A549 (cell line): ENCODE data around the gene VSTM2B. TPM values are rescaled to one million over a fixed set of nuclear protein-coding genes. Genes with fewer than 3 reads are reported as not detected.
A peak's percentile ranks its signal among the peaks of the same experiment; 100 is the strongest.

ENCODE experiments used
- ATAC-seq, 2 experiments: fragments of 200-7000 bp in 1 of 2; fragments of >200 bp in 1 of 2; cut with Nextera tagmentation in 1 of 2; cut with Tn5 transposase in 1 of 2; 3 replicates each; pipeline versions ENCODE4 v1.8.0 to v1.9.1; 2018 to 2020; ENCODE audit warnings: mild to moderate bottlenecking in 1 of 2, moderate library complexity in 1 of 2
- CTCF ChIA-PET: fragments of 300-600 bp; sonication (Branson Sonifier 250); formaldehyde crosslinking; extraction: SDS; loops from one replicate; lab custom pipeline; 2021; ENCODE audit warnings: antibody characterized with exemption, inconsistent platforms; lab: Yijun Ruan, JAX
- POLR2A ChIA-PET: fragments of 350-600 bp; formaldehyde crosslinking; extraction: SDS; loops from one replicate; lab custom pipeline; 2021; ENCODE audit warnings: antibody characterized with exemption, inconsistent platforms; lab: Yijun Ruan, JAX
- DNase-seq, 2 experiments: peaks; one replicate each; pipeline versions ENCODE4 v3.0.0 to v3.0.0-alpha.2; 2011 to 2016; ENCODE audit warnings: low read depth in 1 of 2, low spot score in 1 of 2
- FAIRE-seq: peaks from 2 replicates; lab custom pipeline; 2011; peaks lifted over from hg19 to GRCh38; lab: Jason Lieb, UNC
- H3K27ac ChIP-seq, 2 experiments: fragments of >200 bp; sonication (Bioruptor Twin); formaldehyde crosslinking; 3 replicates each; pipeline ENCODE4 v1.5.1; 2016 to 2017
- H3K4me1 ChIP-seq: fragments of >200 bp; sonication (Bioruptor Twin); formaldehyde crosslinking; 3 replicates; pipeline ENCODE4 v1.6.1; 2016
- H3K4me2 ChIP-seq: fragments of >200 bp; sonication (Bioruptor Twin); formaldehyde crosslinking; 3 replicates; pipeline ENCODE4 v1.6.1; 2016
- H3K4me3 ChIP-seq: fragments of >200 bp; sonication (Bioruptor Twin); formaldehyde crosslinking; 3 replicates; pipeline ENCODE4 v1.5.1; 2016
- H3K9me3 ChIP-seq: fragments of >200 bp; sonication (Bioruptor Twin); formaldehyde crosslinking; 3 replicates; pipeline ENCODE4 v1.6.1; 2016
- BHLHE40 ChIP-seq: IDR thresholded peaks from 2 replicates; pipeline ENCODE4 v1.6.1; 2012; ENCODE audit warnings: low read depth, low read length, inconsistent platforms
- CEBPB ChIP-seq, 2 experiments: fragments of >200 bp in 1 of 2; sonication (Bioruptor Twin) in 1 of 2; formaldehyde crosslinking in 1 of 2; IDR thresholded peaks; 2 replicates each; pipeline ENCODE4 v1.6.1; 2012 to 2016
- CHD2 ChIP-seq: fragments of 150-350 bp; IDR thresholded peaks from 2 replicates; pipeline ENCODE4 v1.6.1; 2014; ENCODE audit warnings: low read length; ENCODE audit not compliant: partially characterized antibody
- CHD4 ChIP-seq: fragments of 200-600 bp; sonication (generic); IDR thresholded peaks from 2 replicates; pipeline ENCODE4 v1.6.1; 2016; ENCODE audit warnings: antibody characterized with exemption, mild to moderate bottlenecking, borderline replicate concordance
- HEYL ChIP-seq: fragments of 250-450 bp; sonication (Bioruptor Pico); IDR thresholded peaks from 2 replicates; pipeline ENCODE4 v1.8.0; 2021; ENCODE audit warnings: mild to moderate bottlenecking, moderate library complexity
- MYC ChIP-seq: IDR thresholded peaks from 2 replicates; pipeline ENCODE4 v1.6.1; 2012; ENCODE audit warnings: mild to moderate bottlenecking, inconsistent platforms, low read length, improper control_type of control experiment, borderline replicate concordance
- NPAS2 ChIP-seq: fragments of 250-450 bp; sonication (Bioruptor Pico); IDR thresholded peaks from 2 replicates; pipeline ENCODE4 v1.8.0; 2022; ENCODE audit warnings: mild to moderate bottlenecking, moderate library complexity, borderline replicate concordance
- POLR2AphosphoS2 ChIP-seq: conservative IDR thresholded peaks from 2 replicates; pipeline ENCODE4 v1.6.1; 2012; ENCODE audit warnings: low read length, improper control_type of control experiment, inconsistent platforms
- RAD21 ChIP-seq, 2 experiments: fragments of >200 bp in 1 of 2; sonication (Bioruptor Twin) in 1 of 2; formaldehyde crosslinking in 1 of 2; IDR thresholded peaks in 1 of 2; conservative IDR thresholded peaks in 1 of 2; 2 replicates in 1 of 2; 3 replicates in 1 of 2; pipeline ENCODE4 v1.6.1; 2012 to 2018; ENCODE audit warnings: inconsistent platforms in 1 of 2
- RARB ChIP-seq: fragments of 250-450 bp; sonication (Bioruptor Pico); IDR thresholded peaks from 2 replicates; pipeline ENCODE4 v1.8.0; 2021; ENCODE audit warnings: mild to moderate bottlenecking, moderate library complexity
- SMC3 ChIP-seq: fragments of >200 bp; sonication (Bioruptor Twin); formaldehyde crosslinking; IDR thresholded peaks from 3 replicates; pipeline ENCODE4 v1.6.1; 2018; ENCODE audit warnings: inconsistent platforms
- ZFP36 ChIP-seq: fragments of 450-650 bp; IDR thresholded peaks from 2 replicates; pipeline ENCODE4 v1.6.1; 2014; ENCODE audit warnings: borderline replicate concordance; ENCODE audit not compliant: partially characterized antibody
- WGBS: methylation state at CpG from one replicate; pipeline ENCODE4 v1.1.6; 2017; ENCODE audit errors: missing lambda C conversion rate; 5-methylcytosine and 5-hydroxymethylcytosine counted together
- polyA plus RNA-seq, 4 experiments: library from polyadenylated mRNA; depleted of rRNA in 3 of 4; stranded (reverse); fragments of >200 nt; fragmentation: RNase III in 1 of 4; extraction: RNeasy Plus Mini Kit Qiagen cat#74134 plus additional on column Dnase treatment in 1 of 4; gene quantifications; 2 replicates in 3 of 4; 3 replicates in 1 of 4; pipeline ENCODE4 v1.2.3, GENCODE V29; 2011 to 2017
- TF ChIP-seq, protein P1 (sequence below): fragments of 450-650 bp; IDR thresholded peaks from 2 replicates; pipeline ENCODE4 v1.6.1; 2014; ENCODE audit warnings: antibody characterized with exemption
- TF ChIP-seq, protein P2 (sequence below): fragments of 250-450 bp; sonication (Bioruptor Pico); IDR thresholded peaks from 2 replicates; pipeline ENCODE4 v1.5.0; 2020; ENCODE audit warnings: low read depth, mild to moderate bottlenecking, moderate library complexity
- TF ChIP-seq, protein P3 (sequence below): IDR thresholded peaks from 2 replicates; pipeline ENCODE4 v1.6.1; 2012
- TF ChIP-seq, protein P4 (sequence below): fragments of >200 bp; sonication (Bioruptor Twin); formaldehyde crosslinking; IDR thresholded peaks from 3 replicates; pipeline ENCODE4 v1.5.1; 2016
- TF ChIP-seq, protein P5 (sequence below): fragments of 250-450 bp; sonication (Bioruptor Pico); IDR thresholded peaks from 2 replicates; pipeline ENCODE4 v1.5.0; 2021; ENCODE audit warnings: mild to moderate bottlenecking, moderate library complexity, borderline replicate concordance

The VSTM2B gene
- polyA plus RNA-seq, 2 of the 4 experiments (the other 2 are of a cell fraction) = not detected

DNA sequence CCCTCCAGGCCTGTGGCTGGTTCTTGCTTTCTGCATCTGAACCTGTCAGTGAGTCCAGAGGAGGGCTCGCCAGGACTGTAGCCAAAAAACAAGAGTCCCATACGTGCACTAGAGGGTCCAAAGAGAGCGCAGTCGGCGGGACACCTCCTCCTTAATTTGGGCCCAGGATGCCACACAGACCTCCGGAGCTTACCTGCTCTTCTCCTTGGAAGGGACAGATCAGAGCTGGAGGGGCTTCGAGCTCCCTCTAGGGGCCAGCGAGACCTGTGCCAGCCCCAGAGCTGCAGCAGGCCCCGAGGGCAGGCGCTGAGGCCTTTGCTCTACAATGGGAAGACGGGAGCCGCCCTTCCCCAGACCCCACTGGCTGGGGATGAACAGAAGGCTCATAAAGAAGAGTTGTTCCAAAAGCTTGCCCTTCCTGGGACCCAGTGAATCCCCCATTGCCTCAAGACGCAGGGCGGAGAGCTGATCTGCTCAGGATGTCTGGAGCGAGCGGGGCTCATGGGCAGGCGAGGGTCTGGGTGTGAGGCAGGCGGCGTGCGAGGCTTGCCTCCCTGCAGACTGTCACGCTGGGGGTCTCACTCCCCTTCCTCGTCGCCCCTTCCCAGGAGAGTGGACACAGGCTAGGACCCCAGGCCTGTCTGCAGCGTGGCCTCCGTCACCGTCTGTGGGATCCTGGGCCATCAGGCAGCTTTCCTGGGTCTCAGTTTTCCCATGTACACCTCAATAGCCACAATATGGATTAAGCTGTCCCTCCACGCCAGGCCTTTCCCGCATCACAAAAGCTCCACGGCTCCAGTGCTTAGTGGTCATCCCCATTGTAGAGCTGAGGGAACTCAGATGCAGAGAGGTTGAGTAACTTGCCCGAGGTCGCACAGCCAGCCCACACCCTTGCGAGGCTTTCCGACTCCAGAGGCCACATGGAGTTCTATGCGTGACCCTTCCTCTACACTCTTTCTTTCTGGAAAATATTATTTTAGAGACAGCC is 46.9 kb upstream of the VSTM2B start:
- TF ChIP-seq, protein P1, sequence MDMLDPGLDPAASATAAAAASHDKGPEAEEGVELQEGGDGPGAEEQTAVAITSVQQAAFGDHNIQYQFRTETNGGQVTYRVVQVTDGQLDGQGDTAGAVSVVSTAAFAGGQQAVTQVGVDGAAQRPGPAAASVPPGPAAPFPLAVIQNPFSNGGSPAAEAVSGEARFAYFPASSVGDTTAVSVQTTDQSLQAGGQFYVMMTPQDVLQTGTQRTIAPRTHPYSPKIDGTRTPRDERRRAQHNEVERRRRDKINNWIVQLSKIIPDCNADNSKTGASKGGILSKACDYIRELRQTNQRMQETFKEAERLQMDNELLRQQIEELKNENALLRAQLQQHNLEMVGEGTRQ = no peak
- TF ChIP-seq NPAS2 = no peak
- no peak for TF ChIP-seq MYC
- TF ChIP-seq, protein P2, sequence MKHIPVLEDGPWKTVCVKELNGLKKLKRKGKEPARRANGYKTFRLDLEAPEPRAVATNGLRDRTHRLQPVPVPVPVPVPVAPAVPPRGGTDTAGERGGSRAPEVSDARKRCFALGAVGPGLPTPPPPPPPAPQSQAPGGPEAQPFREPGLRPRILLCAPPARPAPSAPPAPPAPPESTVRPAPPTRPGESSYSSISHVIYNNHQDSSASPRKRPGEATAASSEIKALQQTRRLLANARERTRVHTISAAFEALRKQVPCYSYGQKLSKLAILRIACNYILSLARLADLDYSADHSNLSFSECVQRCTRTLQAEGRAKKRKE (CRISPR knock-in tag) = no peak
- TF ChIP-seq CHD2 = no peak
- no peak for TF ChIP-seq HEYL (CRISPR knock-in tag)
- TF ChIP-seq ZFP36 = no peak
- TF ChIP-seq, protein P3, sequence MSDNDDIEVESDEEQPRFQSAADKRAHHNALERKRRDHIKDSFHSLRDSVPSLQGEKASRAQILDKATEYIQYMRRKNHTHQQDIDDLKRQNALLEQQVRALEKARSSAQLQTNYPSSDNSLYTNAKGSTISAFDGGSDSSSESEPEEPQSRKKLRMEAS = no peak
- TF ChIP-seq BHLHE40 = no peak
- TF ChIP-seq CHD4 = no peak
- TF ChIP-seq RAD21 (conservative IDR thresholded peaks at IDR 0.05 in 1 of 2, IDR thresholded peaks at IDR 0.05 in 1 of 2) = peak; percentile 38 to 55; a peak in 3 of 5 replicates
- TF ChIP-seq, protein P4, sequence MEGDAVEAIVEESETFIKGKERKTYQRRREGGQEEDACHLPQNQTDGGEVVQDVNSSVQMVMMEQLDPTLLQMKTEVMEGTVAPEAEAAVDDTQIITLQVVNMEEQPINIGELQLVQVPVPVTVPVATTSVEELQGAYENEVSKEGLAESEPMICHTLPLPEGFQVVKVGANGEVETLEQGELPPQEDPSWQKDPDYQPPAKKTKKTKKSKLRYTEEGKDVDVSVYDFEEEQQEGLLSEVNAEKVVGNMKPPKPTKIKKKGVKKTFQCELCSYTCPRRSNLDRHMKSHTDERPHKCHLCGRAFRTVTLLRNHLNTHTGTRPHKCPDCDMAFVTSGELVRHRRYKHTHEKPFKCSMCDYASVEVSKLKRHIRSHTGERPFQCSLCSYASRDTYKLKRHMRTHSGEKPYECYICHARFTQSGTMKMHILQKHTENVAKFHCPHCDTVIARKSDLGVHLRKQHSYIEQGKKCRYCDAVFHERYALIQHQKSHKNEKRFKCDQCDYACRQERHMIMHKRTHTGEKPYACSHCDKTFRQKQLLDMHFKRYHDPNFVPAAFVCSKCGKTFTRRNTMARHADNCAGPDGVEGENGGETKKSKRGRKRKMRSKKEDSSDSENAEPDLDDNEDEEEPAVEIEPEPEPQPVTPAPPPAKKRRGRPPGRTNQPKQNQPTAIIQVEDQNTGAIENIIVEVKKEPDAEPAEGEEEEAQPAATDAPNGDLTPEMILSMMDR = peak; percentile 40
- TF ChIP-seq, protein P5, sequence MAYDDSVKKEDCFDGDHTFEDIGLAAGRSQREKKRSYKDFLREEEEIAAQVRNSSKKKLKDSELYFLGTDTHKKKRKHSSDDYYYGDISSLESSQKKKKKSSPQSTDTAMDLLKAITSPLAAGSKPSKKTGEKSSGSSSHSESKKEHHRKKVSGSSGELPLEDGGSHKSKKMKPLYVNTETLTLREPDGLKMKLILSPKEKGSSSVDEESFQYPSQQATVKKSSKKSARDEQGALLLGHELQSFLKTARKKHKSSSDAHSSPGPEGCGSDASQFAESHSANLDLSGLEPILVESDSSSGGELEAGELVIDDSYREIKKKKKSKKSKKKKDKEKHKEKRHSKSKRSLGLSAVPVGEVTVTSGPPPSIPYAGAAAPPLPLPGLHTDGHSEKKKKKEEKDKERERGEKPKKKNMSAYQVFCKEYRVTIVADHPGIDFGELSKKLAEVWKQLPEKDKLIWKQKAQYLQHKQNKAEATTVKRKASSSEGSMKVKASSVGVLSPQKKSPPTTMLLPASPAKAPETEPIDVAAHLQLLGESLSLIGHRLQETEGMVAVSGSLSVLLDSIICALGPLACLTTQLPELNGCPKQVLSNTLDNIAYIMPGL (CRISPR knock-in tag) = no peak
- TF ChIP-seq CEBPB (IDR thresholded peaks at IDR 0.05) = no peak
- TF ChIP-seq RARB (CRISPR knock-in tag) = no peak
- no peak for TF ChIP-seq SMC3
- ChIA-PET POLR2A (no interaction called here), CTCF (interaction anchor here (0.7 to 2.6 kb wide), 9 partner anchors 9 to 726 kb away, joined by 3 to 15 read pairs (median 3); no protein-coding TSS in a partner anchor)
- no peak overlapping the region for H3K4me2 ChIP-seq
- peak; percentile 78 to 96 for ATAC-seq
- whole genome bisulfite sequencing = 30% methylated on average over 34 of the region's 34 CpGs
- H3K4me1 ChIP-seq = no peaks in the 10 kb centered on the region
- H3K4me3 ChIP-seq = no peak overlapping the region
- FAIRE-seq = no peak
- DNase-seq = peak; percentile 50 to 55
- peaks cover 6% of the 10 kb centered on the region; the same call in 2 of the 3 replicates for H3K9me3 ChIP-seq
- H3K27ac ChIP-seq = no peak overlapping the region

DNA sequence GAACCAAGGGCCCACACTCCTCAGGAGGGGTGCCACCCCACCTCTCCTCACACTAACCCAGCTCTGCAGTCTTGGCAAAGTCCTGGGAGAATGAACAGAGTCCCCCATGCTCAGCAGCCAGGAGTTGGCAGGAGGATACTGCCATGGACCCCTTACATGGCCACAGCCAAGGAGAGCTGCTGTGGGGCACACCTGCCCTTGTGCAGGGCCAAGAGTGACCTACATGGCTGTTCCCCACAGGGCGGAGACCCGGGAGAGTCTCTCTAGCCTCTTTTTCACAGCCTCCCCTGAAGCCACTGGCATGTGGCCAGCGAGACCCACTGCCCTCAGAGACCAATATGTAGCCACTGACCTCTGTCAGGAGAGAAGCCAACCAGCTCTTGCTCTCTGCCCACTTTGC is 45.9 kb upstream of the VSTM2B start:
- no peak overlapping the region for H3K27ac ChIP-seq
- no peak for DNase-seq
- no peak overlapping the region for H3K4me3 ChIP-seq
- FAIRE-seq = no peak
- ChIA-PET POLR2A (no interaction called here), CTCF (interaction anchor here (0.5 to 2.2 kb wide), 3 partner anchors 37 to 326 kb away, joined by 3 to 11 read pairs (median 3); no protein-coding TSS in a partner anchor)
- H3K9me3 ChIP-seq = peaks cover 6% of the 10 kb centered on the region; the same call in 2 of the 3 replicates
- ATAC-seq = no peak
- 5% methylated on average over 3 of the region's 3 CpGs for WGBS
- TF ChIP-seq CHD2 (no peak), POLR2AphosphoS2 (no peak)
- no peak overlapping the region for H3K4me2 ChIP-seq
- no peaks in the 10 kb centered on the region for H3K4me1 ChIP-seq
